ENCODE measurements around the gene COPB1.

GRCh38 chr11:14423633-14424032 is 76.0 kb downstream of the COPB1 start:
- TF ChIP-seq, protein P1, sequence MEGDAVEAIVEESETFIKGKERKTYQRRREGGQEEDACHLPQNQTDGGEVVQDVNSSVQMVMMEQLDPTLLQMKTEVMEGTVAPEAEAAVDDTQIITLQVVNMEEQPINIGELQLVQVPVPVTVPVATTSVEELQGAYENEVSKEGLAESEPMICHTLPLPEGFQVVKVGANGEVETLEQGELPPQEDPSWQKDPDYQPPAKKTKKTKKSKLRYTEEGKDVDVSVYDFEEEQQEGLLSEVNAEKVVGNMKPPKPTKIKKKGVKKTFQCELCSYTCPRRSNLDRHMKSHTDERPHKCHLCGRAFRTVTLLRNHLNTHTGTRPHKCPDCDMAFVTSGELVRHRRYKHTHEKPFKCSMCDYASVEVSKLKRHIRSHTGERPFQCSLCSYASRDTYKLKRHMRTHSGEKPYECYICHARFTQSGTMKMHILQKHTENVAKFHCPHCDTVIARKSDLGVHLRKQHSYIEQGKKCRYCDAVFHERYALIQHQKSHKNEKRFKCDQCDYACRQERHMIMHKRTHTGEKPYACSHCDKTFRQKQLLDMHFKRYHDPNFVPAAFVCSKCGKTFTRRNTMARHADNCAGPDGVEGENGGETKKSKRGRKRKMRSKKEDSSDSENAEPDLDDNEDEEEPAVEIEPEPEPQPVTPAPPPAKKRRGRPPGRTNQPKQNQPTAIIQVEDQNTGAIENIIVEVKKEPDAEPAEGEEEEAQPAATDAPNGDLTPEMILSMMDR (optimal IDR thresholded peaks at IDR 0.05 in 1 of 3, IDR thresholded peaks at IDR 0.05 in 1 of 3, conservative IDR thresholded peaks at IDR 0.05 in 1 of 3; ENCODE audit: extremely low read depth in 1 of 3, insufficient read depth in 2 of 3, low read length in 3 of 3), result no peak
- no peak for TF ChIP-seq EZH2 (IDR thresholded peaks at IDR 0.05; ENCODE audit: low read length)

Data from keratinocyte (primary cell).